Measurements from ENCODE around the gene BORCS8.

GRCh38 chr19:19214892-19215291, 22.9 kb upstream of the BORCS8 start:
- no peak for TF ChIP-seq ZZZ3 (CRISPR knock-in tag; IDR thresholded peaks at IDR 0.05; ENCODE audit: borderline replicate concordance)
- no peak for TF ChIP-seq YY1 (IDR thresholded peaks at IDR 0.05; ENCODE audit: insufficient read depth, insufficient replicate concordance, low read depth, low read length)
- no peak for TF ChIP-seq GABPA (IDR thresholded peaks at IDR 0.05; ENCODE audit: low read depth, low read length)
- no peak for TF ChIP-seq GABPA (CRISPR knock-in tag; IDR thresholded peaks at IDR 0.05; ENCODE audit: low read depth)
- TF ChIP-seq ATF3 (CRISPR knock-in tag; IDR thresholded peaks at IDR 0.05) = peak; percentile 54; the same call in 1 of the 2 replicates
- TF ChIP-seq CTCF (CRISPR knock-in tag; IDR thresholded peaks at IDR 0.05) = no peak
- TF ChIP-seq MED8 (CRISPR knock-in tag; IDR thresholded peaks at IDR 0.05; ENCODE audit: insufficient replicate concordance) = no peak
- peak; percentile 27; the same call in 1 of the 2 replicates for TF ChIP-seq SOX5 (CRISPR knock-in tag; IDR thresholded peaks at IDR 0.05; ENCODE audit: borderline replicate concordance)
